GM23338 (cell line): Measurements from ENCODE around the gene TRABD. TPM values are rescaled to one million over a fixed set of nuclear protein-coding genes. Genes with fewer than 3 reads are reported as not detected.

Experiments used
- ATAC-seq: fragments of 200-7000 bp; cut with Tn5 transposase; 3 replicates; pipeline ENCODE4 v1.9.1; 2020
- DNase-seq: peaks from one replicate; pipeline ENCODE4 v3.0.0-alpha.2; 2015; ENCODE audit warnings: low spot score
- H2AFZ ChIP-seq: fragments of 200-600 bp; sonication (generic); 2 replicates; pipeline ENCODE4 v1.8.0; 2016; ENCODE audit warnings: antibody characterized with exemption, mild to moderate bottlenecking, moderate library complexity
- H3F3A ChIP-seq: fragments of 200-600 bp; sonication (generic); replicated peaks from 2 replicates; pipeline ENCODE4 v1.8.0; 2017; ENCODE audit warnings: antibody characterized with exemption, mixed run types, low read depth
- H3K27ac ChIP-seq: fragments of 200-600 bp; sonication (generic); 2 replicates; pipeline ENCODE4 v1.6.1; 2016; ENCODE audit warnings: low read depth
- H3K27me3 ChIP-seq: fragments of 200-600 bp; sonication (generic); 2 replicates; pipeline ENCODE4 v1.8.0; 2016; ENCODE audit warnings: mild to moderate bottlenecking, mixed run types, moderate library complexity; ENCODE audit not compliant: insufficient read depth
- H3K36me3 ChIP-seq: fragments of 200-600 bp; sonication (generic); 2 replicates; pipeline ENCODE4 v1.8.0; 2016; ENCODE audit warnings: mild to moderate bottlenecking; ENCODE audit not compliant: insufficient read depth
- H3K4me1 ChIP-seq: fragments of 200-600 bp; sonication (generic); 2 replicates; pipeline ENCODE4 v1.8.0; 2016; ENCODE audit warnings: mild to moderate bottlenecking, moderate library complexity; ENCODE audit not compliant: insufficient read depth
- H3K4me2 ChIP-seq: fragments of 200-600 bp; sonication (generic); 2 replicates; pipeline ENCODE4 v1.7.1; 2017; ENCODE audit warnings: mixed run types
- H3K4me3 ChIP-seq: fragments of 200-600 bp; sonication (generic); 2 replicates; pipeline ENCODE4 v1.6.1; 2016; ENCODE audit warnings: mixed run types
- H3K79me2 ChIP-seq: fragments of 200-600 bp; sonication (generic); replicated peaks from 2 replicates; pipeline ENCODE4 v1.8.0; 2017; ENCODE audit warnings: mild to moderate bottlenecking; ENCODE audit not compliant: insufficient read depth
- H3K9me2 ChIP-seq: fragments of 200-600 bp; sonication (generic); 2 replicates; pipeline ENCODE4 v1.8.0; 2017; ENCODE audit not compliant: insufficient read depth
- H4K20me1 ChIP-seq: fragments of 200-600 bp; sonication (generic); replicated peaks from 2 replicates; pipeline ENCODE4 v1.8.0; 2017; ENCODE audit warnings: mild to moderate bottlenecking; ENCODE audit not compliant: insufficient read depth
- H3K27ac Mint-ChIP-seq: 2 replicates; pipeline ENCODE4 v1.8.0; 2020; ENCODE audit warnings: inconsistent platforms, mild to moderate bottlenecking, moderate library complexity, mixed read lengths
- H3K27me3 Mint-ChIP-seq: 3 replicates; pipeline ENCODE4 v1.8.0; 2022; ENCODE audit warnings: low read depth, mild to moderate bottlenecking, moderate library complexity, mixed read lengths, inconsistent platforms; ENCODE audit not compliant: insufficient read depth, poor library complexity
- H3K36me3 Mint-ChIP-seq: 3 replicates; pipeline ENCODE4 v1.8.0; 2021; ENCODE audit warnings: low read depth, mild to moderate bottlenecking, inconsistent platforms, moderate library complexity, mixed read lengths
- H3K4me1 Mint-ChIP-seq: 3 replicates; pipeline ENCODE4 v1.8.0; 2020; ENCODE audit warnings: mild to moderate bottlenecking, inconsistent platforms, mixed read lengths
- H3K4me3 Mint-ChIP-seq: 3 replicates; pipeline ENCODE4 v1.8.0; 2021; ENCODE audit warnings: moderate library complexity, mild to moderate bottlenecking, inconsistent platforms, mixed read lengths
- H3K9me3 Mint-ChIP-seq: 3 replicates; pipeline ENCODE4 v1.8.0; 2020; ENCODE audit warnings: moderate library complexity, mild to moderate bottlenecking, inconsistent platforms, mixed read lengths
- CREB1 ChIP-seq: fragments of 250-450 bp; sonication (Bioruptor Pico); IDR thresholded peaks from 2 replicates; pipeline ENCODE4 v1.5.0; 2020; ENCODE audit warnings: low read depth, mild to moderate bottlenecking, moderate library complexity
- ETS1 ChIP-seq: IDR thresholded peaks from 2 replicates; pipeline ENCODE4 v1.6.1; 2016; ENCODE audit warnings: antibody characterized with exemption
- EZH2 ChIP-seq: fragments of 200-600 bp; sonication (generic); IDR thresholded peaks from one replicate; pipeline ENCODE4 v1.8.0; 2017; ENCODE audit warnings: antibody characterized with exemption, mild to moderate bottlenecking, low read depth; ENCODE audit not compliant: unreplicated experiment
- EZH2phosphoT487 ChIP-seq: fragments of 200-600 bp; sonication (generic); IDR thresholded peaks from one replicate; pipeline ENCODE4 v1.8.1; 2018; ENCODE audit warnings: antibody characterized with exemption; ENCODE audit not compliant: unreplicated experiment
- JUNB ChIP-seq: IDR thresholded peaks from one replicate; pipeline ENCODE4 v1.6.1; 2016; ENCODE audit warnings: antibody characterized with exemption; ENCODE audit not compliant: unreplicated experiment
- NANOG ChIP-seq: IDR thresholded peaks from 2 replicates; pipeline ENCODE4 v1.6.1; 2016; ENCODE audit warnings: antibody characterized with exemption, borderline replicate concordance
- POLR2AphosphoS5 ChIP-seq: IDR thresholded peaks from 2 replicates; pipeline ENCODE4 v1.6.1; 2016; ENCODE audit warnings: antibody characterized with exemption, low read depth
- STAT1 ChIP-seq: IDR thresholded peaks from one replicate; pipeline ENCODE4 v1.6.1; 2016; ENCODE audit warnings: antibody characterized with exemption; ENCODE audit not compliant: unreplicated experiment
- ZNF114 ChIP-seq: fragments of 250-450 bp; sonication (Bioruptor Pico); IDR thresholded peaks from 2 replicates; pipeline ENCODE4 v1.5.0; 2020; ENCODE audit warnings: mild to moderate bottlenecking, moderate library complexity
- ZNF331 ChIP-seq: fragments of 250-450 bp; sonication (Bioruptor Pico); IDR thresholded peaks from 2 replicates; pipeline ENCODE4 v1.5.0; 2020; ENCODE audit warnings: low read depth, mild to moderate bottlenecking, moderate library complexity
- ZNF462 ChIP-seq: fragments of 250-450 bp; sonication (Bioruptor Pico); IDR thresholded peaks from 2 replicates; pipeline ENCODE4 v1.5.0; 2020; ENCODE audit warnings: mild to moderate bottlenecking, moderate library complexity
- polyA plus RNA-seq: library from polyadenylated mRNA; unstranded; fragments of >200 nt; fragmentation: Nextera tagmentation; extraction: Ambion mirVana; gene quantifications from 2 replicates; pipeline ENCODE4 v1.2.1, GENCODE V29; 2016
- total RNA-seq: library from RNA; depleted of rRNA; stranded (reverse); fragments of >200 nt; shearing (Covaris generic); gene quantifications from 2 replicates; pipeline ENCODE4 v1.2.3, GENCODE V29; 2014
- TF ChIP-seq, protein P1 (sequence below), 2 experiments: fragments of 200-600 bp in 1 of 2; sonication (generic) in 1 of 2; conservative IDR thresholded peaks; 2 replicates each; pipeline versions ENCODE4 v1.5.1 to v1.6.1; 2016 to 2017; ENCODE audit warnings: antibody characterized with exemption in 2 of 2, low read depth in 2 of 2, mild to moderate bottlenecking in 2 of 2, moderate library complexity in 1 of 2
- TF ChIP-seq, protein P2 (sequence below): IDR thresholded peaks from one replicate; pipeline ENCODE4 v1.6.1; 2018; ENCODE audit warnings: antibody characterized with exemption; ENCODE audit not compliant: unreplicated experiment

Gene TRABD
- total and polyA plus RNA-seq, 2 experiments from 2014 or later = 44.1 to 66.1 TPM

DNA sequence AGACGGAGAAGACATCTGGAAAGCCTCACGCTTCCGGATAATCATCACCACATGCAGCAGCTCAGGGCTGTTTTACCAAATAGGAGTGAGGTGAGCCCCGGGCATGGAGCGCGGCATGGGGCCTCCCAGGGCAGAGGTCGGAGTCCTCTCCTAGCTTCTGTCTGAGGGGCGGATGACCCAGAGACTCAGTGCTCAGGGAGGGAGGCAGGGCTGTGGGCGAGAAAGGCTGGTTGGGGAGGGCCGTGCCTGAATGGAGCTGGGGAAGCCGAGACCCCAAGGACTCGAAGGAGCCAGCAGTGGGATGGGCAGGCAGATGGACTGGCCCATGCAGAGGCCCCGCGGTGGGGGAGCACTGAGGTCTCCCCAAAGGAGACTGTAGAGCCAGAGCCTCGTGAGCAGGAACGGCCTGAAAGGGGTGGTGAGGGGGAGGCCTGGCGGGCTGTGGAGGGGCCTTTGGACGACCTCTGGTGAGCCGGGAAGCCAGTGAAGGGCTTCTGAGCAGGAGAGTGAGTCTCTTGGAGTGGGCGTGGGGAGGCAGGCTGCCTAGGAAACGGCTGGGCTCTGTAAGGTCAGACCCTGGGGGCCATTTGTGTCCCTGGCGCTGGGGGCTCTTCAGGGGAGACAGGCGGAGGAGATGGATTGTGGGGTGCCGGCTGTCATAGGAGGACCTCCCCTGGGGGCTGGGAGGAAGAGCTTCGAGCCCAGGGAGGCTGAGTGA, 39.8 kb upstream of the TRABD start:
- Histone ChIP-seq H3K4me3 (no peak overlapping the region), H2AFZ (no peak overlapping the region), H3K27me3 (no peaks in the 10 kb centered on the region), H4K20me1 (no peaks in the 10 kb centered on the region), H3F3A (no peaks in the 10 kb centered on the region), H3K27ac (no peak overlapping the region), H3K36me3 (no peaks in the 10 kb centered on the region), H3K79me2 (no peaks in the 10 kb centered on the region), H3K9me2 (no peaks in the 10 kb centered on the region), H3K4me2 (no peak overlapping the region), H3K4me1 (no peaks in the 10 kb centered on the region)
- H3K4me1 Mint-ChIP-seq = peaks cover 6% of the 10 kb centered on the region
- H3K27me3 Mint-ChIP-seq = peaks cover 13% of the 10 kb centered on the region
- no peak overlapping the region for H3K4me3 Mint-ChIP-seq
- ATAC-seq = no peak
- TF ChIP-seq EZH2phosphoT487 = no peak
- no peak for TF ChIP-seq CREB1 (CRISPR knock-in tag)
- no peak for TF ChIP-seq STAT1
- TF ChIP-seq ETS1 = no peak
- no peak for TF ChIP-seq NANOG
- TF ChIP-seq EZH2 = no peak
- no peak for TF ChIP-seq ZNF114 (CRISPR knock-in tag)
- TF ChIP-seq POLR2AphosphoS5 = no peak
- TF ChIP-seq, protein P1, sequence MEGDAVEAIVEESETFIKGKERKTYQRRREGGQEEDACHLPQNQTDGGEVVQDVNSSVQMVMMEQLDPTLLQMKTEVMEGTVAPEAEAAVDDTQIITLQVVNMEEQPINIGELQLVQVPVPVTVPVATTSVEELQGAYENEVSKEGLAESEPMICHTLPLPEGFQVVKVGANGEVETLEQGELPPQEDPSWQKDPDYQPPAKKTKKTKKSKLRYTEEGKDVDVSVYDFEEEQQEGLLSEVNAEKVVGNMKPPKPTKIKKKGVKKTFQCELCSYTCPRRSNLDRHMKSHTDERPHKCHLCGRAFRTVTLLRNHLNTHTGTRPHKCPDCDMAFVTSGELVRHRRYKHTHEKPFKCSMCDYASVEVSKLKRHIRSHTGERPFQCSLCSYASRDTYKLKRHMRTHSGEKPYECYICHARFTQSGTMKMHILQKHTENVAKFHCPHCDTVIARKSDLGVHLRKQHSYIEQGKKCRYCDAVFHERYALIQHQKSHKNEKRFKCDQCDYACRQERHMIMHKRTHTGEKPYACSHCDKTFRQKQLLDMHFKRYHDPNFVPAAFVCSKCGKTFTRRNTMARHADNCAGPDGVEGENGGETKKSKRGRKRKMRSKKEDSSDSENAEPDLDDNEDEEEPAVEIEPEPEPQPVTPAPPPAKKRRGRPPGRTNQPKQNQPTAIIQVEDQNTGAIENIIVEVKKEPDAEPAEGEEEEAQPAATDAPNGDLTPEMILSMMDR (conservative IDR thresholded peaks at IDR 0.05; ENCODE audit: low read depth in 2 of 2) = no peak
- TF ChIP-seq ZNF331 (CRISPR knock-in tag) = no peak
- TF ChIP-seq ZNF462 (CRISPR knock-in tag) = no peak
- TF ChIP-seq, protein P2, sequence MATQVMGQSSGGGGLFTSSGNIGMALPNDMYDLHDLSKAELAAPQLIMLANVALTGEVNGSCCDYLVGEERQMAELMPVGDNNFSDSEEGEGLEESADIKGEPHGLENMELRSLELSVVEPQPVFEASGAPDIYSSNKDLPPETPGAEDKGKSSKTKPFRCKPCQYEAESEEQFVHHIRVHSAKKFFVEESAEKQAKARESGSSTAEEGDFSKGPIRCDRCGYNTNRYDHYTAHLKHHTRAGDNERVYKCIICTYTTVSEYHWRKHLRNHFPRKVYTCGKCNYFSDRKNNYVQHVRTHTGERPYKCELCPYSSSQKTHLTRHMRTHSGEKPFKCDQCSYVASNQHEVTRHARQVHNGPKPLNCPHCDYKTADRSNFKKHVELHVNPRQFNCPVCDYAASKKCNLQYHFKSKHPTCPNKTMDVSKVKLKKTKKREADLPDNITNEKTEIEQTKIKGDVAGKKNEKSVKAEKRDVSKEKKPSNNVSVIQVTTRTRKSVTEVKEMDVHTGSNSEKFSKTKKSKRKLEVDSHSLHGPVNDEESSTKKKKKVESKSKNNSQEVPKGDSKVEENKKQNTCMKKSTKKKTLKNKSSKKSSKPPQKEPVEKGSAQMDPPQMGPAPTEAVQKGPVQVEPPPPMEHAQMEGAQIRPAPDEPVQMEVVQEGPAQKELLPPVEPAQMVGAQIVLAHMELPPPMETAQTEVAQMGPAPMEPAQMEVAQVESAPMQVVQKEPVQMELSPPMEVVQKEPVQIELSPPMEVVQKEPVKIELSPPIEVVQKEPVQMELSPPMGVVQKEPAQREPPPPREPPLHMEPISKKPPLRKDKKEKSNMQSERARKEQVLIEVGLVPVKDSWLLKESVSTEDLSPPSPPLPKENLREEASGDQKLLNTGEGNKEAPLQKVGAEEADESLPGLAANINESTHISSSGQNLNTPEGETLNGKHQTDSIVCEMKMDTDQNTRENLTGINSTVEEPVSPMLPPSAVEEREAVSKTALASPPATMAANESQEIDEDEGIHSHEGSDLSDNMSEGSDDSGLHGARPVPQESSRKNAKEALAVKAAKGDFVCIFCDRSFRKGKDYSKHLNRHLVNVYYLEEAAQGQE = no peak
- TF ChIP-seq JUNB = no peak
- DNase-seq = no peak
- H3K36me3 Mint-ChIP-seq = no peaks in the 10 kb centered on the region
- no peaks in the 10 kb centered on the region for H3K9me3 Mint-ChIP-seq
- H3K27ac Mint-ChIP-seq = no peak overlapping the region
